ENCODE measurements around the gene STX18.
"Not testable (repeated sequence)": the region's sequence is repeated elsewhere in the genome, so short reads cannot be mapped to it uniquely, and the experiment has no call there.

STX18 gene

GRCh38 chr4:4507403-4507802, 34.4 kb downstream of the STX18 start:
- DNase-seq, result no peak

- DNase-seq, result no peak
These were observed 34.9 kb downstream of the STX18 start for GRCh38 chr4:4506961-4507360.

GRCh38 chr4:4505211-4505610, 36.6 kb downstream of the STX18 start:
- not testable (repeated sequence) for DNase-seq

GRCh38 chr4:4504783-4505182, 37.1 kb downstream of the STX18 start:
- DNase-seq, result no peak

GRCh38 chr4:4502694-4503311, 39.0 kb downstream of the STX18 start:
- DNase-seq, result no peak

GRCh38 chr4:4501679-4502078, 40.2 kb downstream of the STX18 start:
- DNase-seq, result no peak

GRCh38 chr4:4499438-4500123, 42.3 kb downstream of the STX18 start:
- DNase-seq, result no peak

GRCh38 chr4:4496592-4497372, 45.1 kb downstream of the STX18 start:
- DNase-seq, result no peak

GRCh38 chr4:4494882-4495281, 47.0 kb downstream of the STX18 start:
- no peak for DNase-seq

GRCh38 chr4:4492161-4492847, 49.5 kb downstream of the STX18 start:
- no peak for DNase-seq

- DNase-seq, result no peak
These were observed 50.4 kb downstream of the STX18 start for GRCh38 chr4:4491396-4491893.

- DNase-seq, result no peak
These were observed 51.0 kb downstream of the STX18 start for GRCh38 chr4:4490816-4491215.

- DNase-seq, result no peak
These were observed 51.8 kb downstream of the STX18 start for GRCh38 chr4:4490041-4490440.

GRCh38 chr4:4488405-4489404, 53.1 kb downstream of the STX18 start:
- peak; percentile 91 for DNase-seq

GRCh38 chr4:4486969-4487368, 54.9 kb downstream of the STX18 start:
- no peak for DNase-seq

GRCh38 chr4:4485806-4486205, 56.0 kb downstream of the STX18 start:
- DNase-seq, result no peak

- DNase-seq, result no peak
These were observed 60.4 kb downstream of the STX18 start for GRCh38 chr4:4481399-4481994.

GRCh38 chr4:4480685-4481398, 61.0 kb downstream of the STX18 start:
- DNase-seq, result peak; percentile 78

GRCh38 chr4:4480205-4480604, 61.6 kb downstream of the STX18 start:
- no peak for DNase-seq

GRCh38 chr4:4479366-4479765, 62.5 kb downstream of the STX18 start:
- no peak for DNase-seq

- no peak for DNase-seq
These were observed 64.1 kb downstream of the STX18 start for GRCh38 chr4:4477796-4478195.

All from eye (tissue), 1 donor.